GM19467 (cell line): ENCODE measurements around the gene HDAC9.

Source experiments
- ATAC-seq: cut with Tn5 transposase; IDR thresholded peaks from one replicate; pipeline ENCODE4 v1.9.1; 2021; ENCODE audit warnings: mild to moderate bottlenecking, moderate library complexity; ENCODE audit not compliant: unreplicated experiment

HDAC9 gene

DNA sequence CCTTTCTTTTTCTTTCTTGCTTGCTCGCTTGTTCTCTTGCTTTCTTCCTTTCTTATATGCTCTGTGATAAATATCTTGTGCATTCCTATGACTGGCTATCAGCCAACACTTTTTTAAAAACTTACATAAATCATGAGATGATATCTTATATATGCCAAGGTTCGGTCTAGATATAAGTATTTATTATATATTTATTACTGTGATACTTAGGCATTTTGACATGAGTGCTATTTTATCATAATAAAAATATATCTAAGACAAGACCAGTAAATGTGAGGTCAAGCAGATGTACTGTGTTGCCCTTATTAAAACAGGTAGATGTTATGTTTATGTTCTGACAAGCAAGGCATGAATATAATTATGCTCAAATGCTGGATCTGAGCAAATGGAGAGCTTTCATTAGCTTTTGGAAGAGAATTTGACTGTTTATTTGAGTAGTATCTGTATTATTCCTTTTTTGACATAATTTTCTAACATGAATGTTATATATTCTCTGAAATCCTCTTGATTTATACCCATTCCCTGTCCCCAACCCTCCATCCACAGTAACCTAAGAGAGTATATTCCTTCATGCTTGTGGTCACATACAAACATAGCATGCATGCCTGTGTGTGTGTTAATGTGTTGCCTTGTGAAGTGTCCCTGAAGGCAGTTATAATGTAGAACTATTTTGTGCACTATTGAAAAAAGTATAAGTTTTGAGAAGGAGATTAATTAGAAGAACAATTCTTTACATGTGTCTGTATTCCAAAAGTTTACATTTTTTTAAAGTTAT is 158.0 kb downstream of the HDAC9 start:
- no peak for ATAC-seq

DNA sequence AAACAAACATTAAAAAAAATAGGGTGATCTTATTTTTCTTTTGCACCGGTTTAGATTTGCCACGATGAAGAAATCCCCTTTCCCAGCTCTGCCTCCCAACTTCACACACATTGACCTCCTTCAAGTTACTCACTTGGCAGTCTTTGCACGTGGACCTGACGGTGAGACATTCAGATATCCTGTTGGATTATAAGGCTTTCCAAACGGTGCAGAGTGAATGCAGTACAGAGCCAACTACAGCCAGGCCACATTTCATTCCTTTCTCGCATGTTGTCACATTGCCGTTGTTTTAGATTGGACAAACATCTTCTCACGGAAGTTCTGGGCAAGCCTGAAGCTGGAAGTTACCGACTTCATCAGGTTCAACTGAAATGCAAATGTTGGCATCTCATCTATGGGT is 159.2 kb downstream of the HDAC9 start:
- ATAC-seq, result no peak

DNA sequence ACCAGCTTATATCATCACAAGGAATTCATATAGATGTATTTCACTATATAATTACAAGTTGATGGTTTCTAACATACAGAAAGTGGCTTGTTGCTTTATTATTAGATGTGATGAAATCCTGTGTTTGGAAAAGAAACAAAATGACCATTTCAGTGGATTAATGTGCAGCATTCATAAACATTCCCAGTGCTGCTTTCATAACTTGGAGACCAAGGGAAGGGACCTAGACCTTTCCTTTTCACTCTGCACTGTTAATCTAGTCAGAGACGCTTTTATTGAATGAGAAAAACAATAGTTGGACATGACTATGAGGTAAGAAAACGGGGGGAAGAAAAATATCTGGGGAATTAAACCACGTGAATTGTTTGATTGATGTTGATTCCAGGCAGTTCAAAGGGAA is 160.0 kb downstream of the HDAC9 start:
- ATAC-seq, result no peak

DNA sequence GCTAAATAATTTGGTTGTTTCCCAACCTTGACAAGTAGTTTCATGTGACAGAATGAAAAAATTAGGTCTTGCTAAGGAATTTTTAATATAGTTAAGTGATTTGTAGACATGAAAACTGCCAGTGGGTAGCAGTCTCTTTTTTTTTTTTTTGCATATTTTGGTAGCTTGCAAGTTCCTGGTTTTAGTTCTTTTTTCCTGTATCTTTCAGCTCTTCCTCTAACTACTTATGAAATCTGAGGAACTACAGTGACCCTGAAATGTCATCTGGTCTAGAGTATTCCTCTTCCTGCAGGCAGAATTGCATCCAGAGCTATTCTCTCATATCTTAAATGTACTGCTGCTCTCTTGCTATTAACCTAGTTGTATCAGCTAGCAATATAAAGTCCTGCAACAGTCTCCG is 160.4 kb downstream of the HDAC9 start:
- ATAC-seq, result no peak

DNA sequence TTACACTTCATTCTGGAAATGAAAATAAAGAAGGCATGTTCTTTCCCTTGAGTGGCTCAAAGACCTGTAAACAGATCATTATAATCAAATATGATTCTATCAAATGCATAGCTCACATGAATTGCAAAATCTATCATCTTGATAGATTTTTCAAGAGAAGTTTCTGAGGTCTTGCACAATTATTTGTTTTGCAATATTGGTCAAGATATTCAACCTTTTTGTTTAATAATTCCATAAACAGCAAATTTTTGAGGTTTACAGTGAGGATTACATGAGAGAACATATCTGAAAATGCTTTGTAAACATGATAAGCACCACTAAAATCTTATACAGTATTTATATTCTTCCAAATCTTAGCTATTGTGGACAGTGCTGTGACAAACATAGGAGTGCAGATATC is 160.8 kb downstream of the HDAC9 start:
- no peak for ATAC-seq

DNA sequence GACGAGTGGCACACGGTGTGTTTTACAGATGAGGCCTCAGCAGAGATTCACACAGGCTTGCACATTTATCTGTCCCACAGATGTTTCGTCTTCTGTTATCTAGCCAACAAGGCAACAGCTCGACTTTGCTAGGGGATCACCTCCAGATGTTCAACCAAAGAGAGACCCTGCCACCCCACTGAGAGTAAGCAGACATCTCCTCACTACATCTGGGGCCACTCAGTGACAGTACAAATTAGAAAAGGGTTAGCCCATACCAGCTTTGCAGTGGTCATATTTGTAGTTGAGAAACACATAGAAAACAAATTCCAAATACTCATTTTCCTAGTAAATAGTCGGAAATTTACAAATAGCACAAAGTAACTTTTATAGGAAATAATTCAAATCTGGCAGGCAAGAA is 164.2 kb downstream of the HDAC9 start:
- ATAC-seq, result no peak

DNA sequence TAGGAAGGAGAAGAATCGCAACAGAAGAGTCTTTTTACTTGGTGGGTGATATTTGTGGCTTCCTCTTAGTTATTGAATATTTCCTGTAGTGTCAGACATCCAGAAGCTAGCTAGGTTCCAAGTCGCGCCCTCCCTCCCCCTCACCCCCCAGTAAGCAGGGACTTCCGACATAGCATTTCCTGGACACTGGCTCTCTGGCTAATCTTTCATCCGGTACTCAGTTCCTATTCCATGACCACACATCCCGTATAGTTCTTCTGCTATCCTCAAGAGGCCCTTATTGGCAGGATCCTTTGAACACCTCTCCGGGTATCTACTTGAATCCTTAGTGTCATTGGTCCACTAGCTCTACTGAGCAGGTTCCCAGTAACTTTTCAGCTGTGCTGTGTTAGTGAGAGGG is 167.8 kb downstream of the HDAC9 start:
- no peak for ATAC-seq

DNA sequence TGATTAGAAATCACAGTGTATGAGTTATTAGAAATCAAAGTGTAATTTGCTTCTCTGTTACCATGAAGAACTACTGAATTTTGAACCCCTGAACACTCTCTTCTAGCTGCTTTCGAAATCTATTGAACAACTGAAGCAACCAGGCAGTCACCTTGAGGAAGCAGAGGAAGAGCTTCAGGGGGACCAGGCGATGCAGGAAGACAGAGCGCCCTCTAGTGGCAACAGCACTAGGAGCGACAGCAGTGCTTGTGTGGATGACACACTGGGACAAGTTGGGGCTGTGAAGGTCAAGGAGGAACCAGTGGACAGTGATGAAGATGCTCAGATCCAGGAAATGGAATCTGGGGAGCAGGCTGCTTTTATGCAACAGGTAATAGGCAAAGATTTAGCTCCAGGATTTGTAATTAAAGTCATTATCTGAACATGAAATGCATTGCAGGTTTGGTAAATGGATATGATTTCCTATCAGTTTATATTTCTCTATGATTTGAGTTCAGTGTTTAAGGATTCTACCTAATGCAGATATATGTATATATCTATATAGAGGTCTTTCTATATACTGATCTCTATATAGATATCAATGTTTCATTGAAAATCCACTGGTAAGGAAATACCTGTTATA is 170.7 kb downstream of the HDAC9 start:
- ATAC-seq, result peak; percentile 95

DNA sequence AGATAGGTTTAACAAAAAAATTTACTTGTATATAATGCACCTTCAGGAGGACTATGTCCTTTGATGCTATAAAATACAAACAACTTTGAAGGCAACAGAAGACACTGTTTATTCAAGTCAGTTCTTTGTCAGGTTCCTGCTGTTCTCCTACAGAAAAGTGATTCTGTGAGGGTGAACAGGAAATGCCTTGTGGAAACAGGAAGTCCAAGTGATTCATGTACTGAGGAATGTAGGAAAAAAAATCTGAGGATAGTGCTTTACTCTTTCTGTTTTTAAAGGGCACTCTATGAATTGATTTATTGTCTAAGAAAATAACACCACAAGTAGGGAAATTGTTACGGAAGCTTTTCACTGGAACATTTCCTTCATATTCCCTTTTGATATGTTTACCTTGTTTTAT is 171.9 kb downstream of the HDAC9 start:
- ATAC-seq, result no peak

DNA sequence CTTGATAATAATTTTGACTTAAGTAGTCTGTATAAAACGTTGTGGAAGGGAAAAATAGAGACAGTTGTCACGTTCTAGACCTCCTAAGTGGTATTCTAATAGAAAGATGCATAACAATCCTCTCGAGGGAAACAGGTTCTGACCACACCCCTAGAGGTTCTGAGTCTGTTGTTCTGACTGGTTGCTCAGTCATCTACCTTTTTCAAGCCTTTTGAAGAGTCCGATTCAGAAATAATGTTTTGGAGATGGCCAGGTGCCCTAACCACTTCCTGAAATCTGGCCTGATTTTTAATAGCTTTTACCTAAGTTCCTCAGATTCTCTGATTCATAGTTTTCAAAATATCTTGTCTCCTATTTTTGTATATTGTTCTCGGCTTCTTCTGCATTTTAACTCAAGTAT is 175.6 kb downstream of the HDAC9 start:
- no peak for ATAC-seq

DNA sequence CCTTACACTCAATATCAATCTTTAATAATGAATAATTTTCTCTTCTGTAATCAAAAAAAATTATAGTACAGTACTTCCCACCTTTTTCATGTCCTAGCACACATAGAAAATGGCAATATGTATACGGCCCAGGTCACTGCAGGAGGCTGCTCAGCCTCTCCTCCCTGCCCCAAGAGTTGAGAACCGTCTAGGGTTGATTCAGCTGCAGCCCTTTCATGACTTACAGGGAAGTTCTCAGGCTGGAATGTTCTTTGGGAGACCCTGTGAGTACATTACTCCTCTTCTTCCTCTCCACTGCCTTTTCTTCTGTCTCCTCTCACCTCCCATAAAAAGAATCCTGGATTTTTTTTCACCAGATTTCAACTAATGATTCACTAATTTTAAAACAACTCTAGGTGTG is 180.0 kb downstream of the HDAC9 start:
- no peak for ATAC-seq

DNA sequence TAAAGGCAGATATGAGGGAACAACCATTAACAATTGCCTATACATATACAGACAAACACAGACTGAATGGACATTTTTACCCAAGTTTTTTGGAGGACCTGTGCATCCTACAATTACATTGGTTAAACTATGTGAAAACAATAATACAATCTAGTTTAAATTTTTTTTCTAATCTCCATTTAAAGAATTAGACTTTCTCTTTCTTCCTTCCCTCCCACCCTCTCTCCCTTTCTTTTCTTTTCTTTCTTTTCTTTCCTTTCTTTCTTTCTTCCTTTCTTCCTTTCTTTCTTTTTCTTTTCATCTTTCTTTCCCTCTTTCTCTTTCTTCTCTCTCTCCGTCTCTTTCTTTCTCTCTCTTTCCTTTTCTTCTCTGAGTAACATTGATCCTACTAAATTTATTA is 183.7 kb downstream of the HDAC9 start:
- no peak for ATAC-seq

DNA sequence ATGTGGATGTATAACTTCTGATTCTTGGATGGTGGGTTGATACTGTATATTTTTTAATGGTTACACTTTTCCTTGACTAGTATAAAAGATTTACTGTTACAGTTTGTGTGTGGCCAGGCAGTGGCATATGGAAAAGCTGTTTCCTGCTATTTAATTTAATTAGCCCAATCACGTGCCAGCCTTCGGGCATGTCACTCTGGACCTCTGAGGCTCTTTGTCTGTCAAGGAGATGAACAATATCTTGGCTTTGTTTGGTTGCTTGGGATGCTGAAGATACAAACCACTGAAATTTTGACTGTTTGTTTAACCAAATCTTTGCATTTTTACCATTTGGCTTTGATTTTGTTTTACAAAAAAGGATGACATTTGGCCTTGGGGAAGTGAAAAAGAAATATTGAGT is 185.0 kb downstream of the HDAC9 start:
- ATAC-seq, result no peak

DNA sequence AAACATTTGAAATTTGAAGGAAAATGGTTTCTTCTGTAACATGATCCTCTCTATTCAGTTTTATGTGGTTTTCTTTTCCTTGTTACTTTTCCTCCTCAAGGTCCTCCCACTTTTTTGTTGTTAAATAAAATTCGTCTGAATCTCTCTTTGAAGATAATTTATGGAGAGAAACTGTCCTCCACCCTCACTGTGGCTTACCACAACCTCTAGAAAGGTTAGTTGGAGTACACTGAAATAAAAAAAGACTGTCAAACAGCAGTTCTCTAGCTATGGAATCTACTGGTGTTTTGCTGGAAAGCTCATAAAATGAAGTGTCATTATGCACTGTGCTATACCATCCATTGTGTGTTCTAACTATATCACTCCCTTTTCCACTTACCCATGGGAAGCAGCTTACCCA is 189.4 kb downstream of the HDAC9 start:
- no peak for ATAC-seq

DNA sequence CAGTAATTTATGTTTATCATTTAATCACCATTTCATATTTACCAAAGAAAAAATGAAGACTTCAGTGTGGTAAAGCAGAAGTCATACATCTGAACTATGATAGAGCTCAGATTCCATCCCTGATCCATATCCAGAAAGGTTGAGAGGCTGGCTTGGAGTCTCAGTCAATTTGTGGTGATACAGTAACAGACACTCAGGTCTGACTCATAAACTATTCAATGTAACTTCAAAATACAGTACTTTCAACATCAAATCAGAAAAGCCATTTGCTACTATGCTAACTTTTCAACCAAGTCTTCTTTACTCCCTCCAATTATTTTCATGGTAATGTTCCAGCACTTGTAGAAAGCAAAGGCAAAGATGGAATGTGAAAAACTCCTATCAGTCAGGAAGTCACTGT is 190.4 kb downstream of the HDAC9 start:
- no peak for ATAC-seq

DNA sequence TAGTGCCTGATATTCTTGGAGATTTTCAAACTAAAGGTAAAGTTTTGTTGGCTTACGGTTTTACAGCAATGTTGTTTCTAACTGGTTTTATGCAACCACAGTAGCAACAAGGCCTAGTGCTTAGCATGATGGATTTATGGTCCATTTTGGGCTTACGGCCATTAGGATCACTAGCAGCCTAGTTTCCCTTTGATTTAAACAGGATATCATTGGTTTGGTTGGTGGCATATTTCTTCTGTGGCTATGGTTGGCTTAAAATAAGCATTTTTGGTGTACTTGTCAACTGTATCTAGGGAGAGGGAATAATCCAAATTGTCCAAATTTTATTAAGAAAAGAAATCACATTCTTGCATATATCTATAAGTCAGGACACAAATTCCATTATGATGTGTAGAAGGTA is 194.0 kb downstream of the HDAC9 start:
- no peak for ATAC-seq

DNA sequence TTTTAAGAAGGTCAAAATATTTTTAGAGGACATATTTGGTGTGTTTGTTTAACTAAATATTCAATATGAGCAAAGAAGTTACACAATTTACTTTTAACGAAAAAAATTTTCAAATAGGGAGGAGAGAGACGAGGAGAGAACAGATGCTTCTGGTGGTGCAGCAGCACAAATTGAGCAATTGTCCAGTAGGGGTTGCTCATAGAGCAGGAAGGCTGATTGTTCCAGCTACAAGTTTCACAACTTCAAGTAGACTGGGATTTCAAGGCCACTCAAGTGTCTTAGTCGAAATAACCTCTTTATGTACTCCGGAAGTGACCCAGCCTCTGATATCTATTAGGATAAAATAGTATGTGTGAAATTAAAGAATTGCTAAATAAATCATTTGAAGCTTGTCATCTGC is 197.9 kb downstream of the HDAC9 start:
- no peak for ATAC-seq

DNA sequence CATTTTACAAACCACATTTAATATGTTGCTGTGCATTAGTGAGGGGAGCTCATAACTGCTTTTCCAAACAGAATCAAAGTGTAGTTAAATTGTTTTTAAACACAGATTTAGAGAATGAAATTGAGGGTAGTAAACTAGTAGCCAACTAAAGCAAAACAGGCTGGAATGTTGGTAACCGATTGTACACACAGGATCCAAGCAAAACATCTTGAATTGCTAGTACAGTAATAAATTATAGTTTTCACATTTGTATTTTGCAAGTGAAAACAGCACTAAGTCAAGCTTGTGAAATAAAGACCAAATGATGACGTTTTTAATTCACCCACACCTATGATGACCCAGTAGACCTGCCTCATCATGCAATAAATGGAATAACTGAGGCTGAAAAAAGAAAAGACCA is 198.3 kb downstream of the HDAC9 start:
- no peak for ATAC-seq

DNA sequence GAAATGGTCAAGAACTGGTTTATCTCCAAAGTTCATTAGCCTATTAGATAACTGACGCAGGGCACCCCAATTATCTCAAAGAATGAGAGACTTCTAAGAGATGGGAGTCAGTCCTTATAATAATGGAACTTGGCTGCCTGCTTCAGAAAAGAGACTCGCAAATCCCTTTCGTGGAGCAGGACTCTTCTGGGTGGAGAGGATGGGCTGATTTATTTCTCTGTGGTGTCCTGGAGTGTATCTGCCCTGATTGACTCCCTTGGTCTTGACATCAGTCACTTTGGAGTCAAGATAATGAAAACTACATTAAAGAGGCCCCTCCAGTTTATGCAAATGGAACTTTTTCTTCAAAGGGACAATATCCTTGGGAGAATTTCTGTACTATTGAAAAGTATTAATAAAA is 198.9 kb downstream of the HDAC9 start:
- no peak for ATAC-seq

DNA sequence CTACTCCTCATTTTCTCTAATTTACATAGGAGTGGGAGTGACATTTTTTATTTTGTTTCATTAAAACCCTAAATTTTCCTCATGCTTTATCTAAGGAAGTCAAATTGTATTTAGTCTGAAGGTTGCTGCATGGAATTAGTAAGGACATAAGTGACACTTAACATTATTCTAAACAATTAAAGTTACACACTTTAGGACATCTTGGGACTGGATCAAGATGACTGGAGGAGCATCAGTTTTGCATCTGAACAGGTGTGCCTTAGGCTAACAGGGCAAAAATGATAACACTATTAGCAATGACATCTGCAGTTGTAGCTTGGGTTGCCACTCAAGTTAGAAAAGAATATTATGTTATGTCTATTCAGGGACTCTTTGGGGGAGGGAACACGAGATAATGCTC is 199.4 kb downstream of the HDAC9 start:
- ATAC-seq, result no peak

DNA sequence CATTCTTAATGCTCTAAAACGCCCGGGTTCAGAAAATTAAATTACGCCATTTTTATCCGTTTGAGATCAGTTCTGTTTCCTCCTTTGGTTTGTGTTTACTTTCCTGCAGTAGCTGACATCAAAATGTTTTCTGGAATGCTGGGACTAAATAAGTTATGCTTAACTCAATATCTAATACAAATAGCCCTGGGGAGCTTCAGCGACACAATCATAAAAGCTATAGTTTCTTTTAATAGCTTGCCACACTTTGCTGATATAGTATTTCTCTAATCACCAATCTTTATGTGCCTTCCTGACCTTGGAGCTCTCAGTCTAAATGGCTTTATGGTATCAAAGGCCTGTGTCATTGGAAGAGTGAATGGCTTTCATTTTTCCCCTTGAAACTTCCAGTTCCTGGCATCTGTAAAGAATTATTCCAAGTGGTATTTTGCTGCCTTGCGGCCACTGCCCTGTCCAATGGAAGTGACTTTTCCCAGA is 202.7 kb downstream of the HDAC9 start:
- ATAC-seq, result no peak

DNA sequence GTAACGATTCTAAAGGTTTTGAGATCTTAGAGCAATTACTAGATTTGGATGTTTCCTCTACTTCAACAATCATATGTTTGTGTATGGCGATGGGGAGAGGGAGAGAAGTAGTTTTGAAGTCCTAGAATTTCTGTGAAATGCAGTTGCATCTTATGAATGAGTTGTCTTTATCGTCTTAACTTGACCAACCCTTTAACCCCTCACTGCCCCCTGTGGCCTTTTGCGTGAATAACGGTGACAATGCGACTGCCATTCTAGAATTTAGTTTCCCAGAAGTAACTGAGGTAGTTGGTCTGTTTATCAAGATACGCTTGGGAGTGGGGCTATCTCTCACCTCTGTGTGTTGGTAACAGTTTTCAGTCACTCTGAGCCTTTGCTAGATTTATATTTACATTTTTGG is 204.6 kb downstream of the HDAC9 start:
- ATAC-seq, result no peak
